HG02642 (cell line): ENCODE results near the gene FCRL3.
"Not testable (repeated sequence)": the region's sequence is repeated elsewhere in the genome, so short reads cannot be mapped to it uniquely, and the experiment has no call there.

Experiments
- ATAC-seq: cut with Tn5 transposase; IDR thresholded peaks from one replicate; pipeline ENCODE4 v1.9.1; 2021; ENCODE audit warnings: mild to moderate bottlenecking; ENCODE audit not compliant: unreplicated experiment, poor library complexity

The FCRL3 gene, protein sequence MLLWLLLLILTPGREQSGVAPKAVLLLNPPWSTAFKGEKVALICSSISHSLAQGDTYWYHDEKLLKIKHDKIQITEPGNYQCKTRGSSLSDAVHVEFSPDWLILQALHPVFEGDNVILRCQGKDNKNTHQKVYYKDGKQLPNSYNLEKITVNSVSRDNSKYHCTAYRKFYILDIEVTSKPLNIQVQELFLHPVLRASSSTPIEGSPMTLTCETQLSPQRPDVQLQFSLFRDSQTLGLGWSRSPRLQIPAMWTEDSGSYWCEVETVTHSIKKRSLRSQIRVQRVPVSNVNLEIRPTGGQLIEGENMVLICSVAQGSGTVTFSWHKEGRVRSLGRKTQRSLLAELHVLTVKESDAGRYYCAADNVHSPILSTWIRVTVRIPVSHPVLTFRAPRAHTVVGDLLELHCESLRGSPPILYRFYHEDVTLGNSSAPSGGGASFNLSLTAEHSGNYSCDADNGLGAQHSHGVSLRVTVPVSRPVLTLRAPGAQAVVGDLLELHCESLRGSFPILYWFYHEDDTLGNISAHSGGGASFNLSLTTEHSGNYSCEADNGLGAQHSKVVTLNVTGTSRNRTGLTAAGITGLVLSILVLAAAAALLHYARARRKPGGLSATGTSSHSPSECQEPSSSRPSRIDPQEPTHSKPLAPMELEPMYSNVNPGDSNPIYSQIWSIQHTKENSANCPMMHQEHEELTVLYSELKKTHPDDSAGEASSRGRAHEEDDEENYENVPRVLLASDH

DNA sequence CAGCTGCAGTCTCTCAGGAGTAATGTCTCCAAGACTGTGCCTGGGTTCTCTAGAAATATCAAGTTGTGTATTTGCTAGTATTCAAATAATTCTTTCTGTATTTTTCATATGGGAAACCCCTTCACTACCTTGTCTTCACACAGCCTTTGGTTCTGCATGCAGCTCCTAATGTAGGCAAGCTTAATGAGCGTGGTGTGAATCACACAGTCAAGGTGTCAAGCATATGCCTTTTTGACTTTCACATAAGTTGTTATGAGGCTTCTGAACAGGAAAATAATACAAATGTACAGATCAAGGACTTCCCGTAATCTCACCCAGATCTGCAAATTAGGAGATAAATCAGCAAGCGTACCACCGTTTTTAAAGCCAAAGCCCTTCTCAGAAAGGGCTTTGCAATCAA is at the start of gene FCRL3:
Gene FCRL3, minus strand, starts transcription at position 38 of the 400 bp plus-strand sequence. CDS start 280 bp downstream, outside the sequence.
- no peak for ATAC-seq

DNA sequence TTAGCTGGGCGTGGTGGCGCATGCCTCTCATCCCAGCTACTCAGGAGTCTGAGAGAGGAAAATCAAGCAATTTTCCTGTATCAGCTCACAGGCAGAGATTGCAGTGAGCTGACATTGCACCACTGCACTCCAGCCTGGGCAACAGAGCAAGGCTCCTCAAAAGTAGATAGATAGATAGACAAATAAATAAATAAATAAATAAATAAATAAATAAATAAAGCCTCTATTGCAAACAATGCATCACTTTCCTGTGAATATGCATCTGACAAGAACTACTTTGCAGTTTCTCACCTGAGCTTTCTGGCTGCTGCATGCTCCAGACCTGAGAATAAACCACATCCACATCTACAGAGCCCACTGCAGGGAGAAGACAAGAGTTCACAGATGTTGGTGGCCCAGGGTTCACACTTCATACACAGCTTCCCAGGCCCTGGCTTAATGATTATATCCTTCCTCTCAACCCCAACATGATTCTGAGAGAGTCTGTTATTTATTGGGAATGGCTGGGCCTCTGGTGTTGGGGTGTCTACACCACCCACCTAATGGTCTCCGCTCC is 47.8 kb upstream of the FCRL3 start:
- ATAC-seq, result no peak

DNA sequence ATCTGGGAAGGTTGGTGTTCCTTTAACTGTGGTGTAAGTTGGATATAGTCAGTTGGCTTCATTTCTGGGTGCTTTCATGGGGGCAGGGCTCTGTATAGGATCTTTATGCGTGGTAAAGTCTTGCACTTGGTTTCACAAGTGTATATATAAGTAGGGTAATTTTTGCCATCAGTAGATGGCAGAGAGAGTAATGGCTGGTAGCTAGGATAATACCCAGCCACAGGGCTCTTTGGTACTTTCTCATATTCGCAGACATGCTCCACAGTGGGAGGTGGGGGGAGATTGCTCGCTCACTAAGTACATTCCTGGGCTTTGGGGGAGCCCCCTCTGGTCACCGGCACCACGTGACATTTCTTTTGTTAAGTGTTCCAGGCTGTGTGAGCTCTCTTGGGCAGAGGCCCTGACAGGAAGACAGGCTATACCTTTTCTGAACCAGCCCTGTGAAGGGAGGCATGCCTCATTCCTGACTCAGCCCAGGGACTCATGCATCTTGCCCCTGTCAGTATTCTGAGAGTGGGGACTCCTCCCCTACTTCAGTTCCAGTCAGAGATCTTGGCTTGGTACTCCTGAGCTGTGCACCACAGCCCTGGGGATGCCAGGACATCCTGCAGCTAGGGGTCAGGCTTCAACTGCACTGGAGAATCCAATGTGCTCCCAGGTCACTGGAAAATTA is 38.8 kb upstream of the FCRL3 start:
- ATAC-seq, result no peak

DNA sequence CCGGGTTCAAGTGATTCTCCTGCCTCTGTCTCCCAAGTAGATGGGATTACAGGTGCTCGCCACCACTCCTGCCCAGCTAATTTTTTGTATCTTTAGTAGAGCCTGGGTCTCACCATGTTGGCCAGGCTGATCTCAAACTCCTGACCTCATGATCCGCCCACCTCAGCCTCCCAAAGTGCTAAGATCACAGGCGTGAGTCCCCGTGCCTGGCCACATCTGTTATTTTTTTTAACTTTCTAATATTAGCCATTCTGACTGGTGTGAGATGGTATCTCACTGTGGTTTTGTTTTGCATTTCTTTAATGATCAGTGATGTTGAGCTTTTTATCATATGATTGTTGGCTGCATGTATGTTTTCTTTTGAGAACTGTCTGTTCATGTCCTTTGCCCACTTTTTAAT is 35.4 kb upstream of the FCRL3 start:
- ATAC-seq, result not testable (repeated sequence)

DNA sequence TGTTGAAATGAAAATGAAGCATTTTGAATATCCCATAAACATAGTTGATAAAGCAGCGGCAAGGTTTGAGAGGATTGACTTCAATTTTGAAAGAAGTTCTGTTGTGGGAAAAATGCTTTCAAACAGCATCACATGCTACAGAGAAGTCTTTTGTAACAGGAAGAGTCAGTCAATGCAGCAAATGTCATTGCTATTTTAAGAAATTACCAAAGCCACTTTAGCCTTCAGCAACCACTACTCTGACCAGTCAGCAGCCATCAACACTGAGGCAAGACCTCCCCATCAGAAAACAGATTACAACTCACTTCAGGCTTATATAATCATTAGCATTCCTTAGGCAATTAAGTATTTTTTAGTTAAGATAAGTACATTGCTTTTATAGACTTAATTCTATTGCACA is 33.8 kb upstream of the FCRL3 start:
- ATAC-seq, result no peak

DNA sequence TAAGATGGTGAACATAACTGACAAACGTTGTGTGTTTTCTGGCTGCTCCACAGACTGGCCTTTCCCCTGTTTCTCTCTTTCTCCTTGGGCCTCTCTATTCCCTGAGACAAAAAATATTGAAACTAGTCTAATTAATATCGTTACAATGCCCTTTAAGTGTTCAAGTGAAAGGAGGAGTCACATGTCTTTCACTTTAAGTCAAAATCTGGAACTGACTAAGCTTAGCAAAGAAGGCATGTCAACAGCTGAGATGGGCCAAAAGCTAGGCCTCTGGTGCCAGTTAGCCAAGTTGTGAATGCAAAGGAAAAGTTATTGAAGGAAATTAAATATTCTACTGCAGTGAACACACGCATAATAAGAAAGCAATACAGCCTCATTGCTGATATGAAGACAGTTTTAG is 32.2 kb upstream of the FCRL3 start:
- no peak for ATAC-seq

DNA sequence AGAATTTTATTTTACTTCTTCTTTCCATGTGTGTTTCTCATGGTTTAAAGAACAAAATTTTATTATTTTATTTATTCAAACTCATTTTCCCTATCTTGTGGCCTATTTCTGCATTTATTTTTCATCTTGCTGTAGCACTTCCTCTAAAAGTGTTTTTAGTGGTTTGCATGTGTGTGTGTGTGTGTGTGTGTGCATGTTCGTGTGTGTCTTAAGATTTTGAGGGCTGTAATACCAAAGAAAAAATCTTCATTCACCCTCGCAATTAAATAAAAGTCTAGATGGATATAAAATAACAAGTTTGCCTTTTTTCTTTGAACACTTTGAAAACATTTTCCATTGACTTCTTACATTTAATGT is 24.6 kb upstream of the FCRL3 start:
- ATAC-seq, result no peak

DNA sequence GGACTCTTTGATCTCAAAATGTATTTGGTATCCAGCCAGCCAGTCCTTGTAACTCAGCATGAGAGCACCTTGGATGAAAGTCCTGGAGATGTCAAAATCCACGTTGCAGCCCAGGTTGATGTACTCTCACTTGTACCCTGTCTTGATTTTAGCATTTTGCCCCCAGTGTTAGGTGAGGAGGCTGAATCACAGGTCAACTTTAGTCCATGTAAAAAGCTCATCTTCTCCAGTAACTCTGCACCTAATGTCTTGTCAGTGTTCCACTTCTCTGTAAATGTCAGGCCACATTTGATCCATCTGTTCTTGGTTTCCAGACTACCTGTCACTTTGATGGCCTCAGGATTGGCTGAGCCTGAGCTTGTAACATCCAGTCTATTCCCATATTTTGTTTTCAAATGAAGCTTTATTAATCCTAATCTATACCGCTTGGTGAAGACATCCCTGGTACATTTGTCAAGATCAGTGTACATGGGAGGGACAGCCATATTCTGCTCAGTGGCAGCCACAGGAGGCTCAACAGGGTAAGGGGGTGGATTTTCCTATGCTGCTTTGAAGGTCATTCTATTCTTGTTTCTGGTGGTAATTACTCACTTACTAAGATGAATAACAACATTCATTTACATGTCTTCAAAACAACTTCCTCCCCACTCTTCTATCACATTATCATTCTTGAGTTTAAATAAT is 24.1 kb upstream of the FCRL3 start:
- ATAC-seq, result no peak

DNA sequence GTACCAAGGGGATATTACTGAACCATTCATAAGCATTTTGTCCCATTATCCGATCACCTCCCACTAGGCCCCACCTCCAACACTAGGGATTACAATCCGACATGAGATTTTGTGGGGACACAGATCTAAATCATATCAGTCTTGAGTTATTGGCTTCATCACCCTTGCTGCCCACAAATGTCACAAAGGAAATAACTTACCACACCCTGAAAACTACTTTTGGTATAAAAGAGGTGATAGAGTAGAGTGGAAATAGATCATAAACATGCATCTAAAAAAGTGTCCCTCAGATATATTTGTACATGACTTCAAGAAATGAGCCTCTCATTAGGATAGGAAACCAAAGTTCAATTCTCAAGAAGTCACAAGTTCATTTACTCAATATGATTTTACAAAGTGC is 22.6 kb upstream of the FCRL3 start:
- no peak for ATAC-seq

DNA sequence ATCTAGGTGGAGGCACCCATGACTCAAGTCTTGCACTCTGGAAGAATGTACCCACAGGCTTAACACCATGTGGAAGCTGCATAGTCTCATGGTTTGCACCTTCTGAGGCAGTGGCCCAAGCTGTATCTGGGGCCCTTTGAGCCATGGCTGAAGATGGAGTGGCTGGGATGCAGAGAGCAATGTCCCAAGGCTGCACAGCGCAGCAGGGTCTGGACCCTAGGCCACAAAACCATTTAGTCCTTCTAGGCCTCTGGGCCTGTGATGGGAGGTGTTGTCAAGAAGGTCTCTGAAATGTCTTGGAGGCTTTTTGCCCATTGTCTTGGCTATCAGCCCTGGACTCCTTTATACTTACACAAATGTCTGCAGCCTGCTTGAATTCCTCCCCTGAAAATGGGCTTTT is 21.4 kb upstream of the FCRL3 start:
- ATAC-seq, result no peak

DNA sequence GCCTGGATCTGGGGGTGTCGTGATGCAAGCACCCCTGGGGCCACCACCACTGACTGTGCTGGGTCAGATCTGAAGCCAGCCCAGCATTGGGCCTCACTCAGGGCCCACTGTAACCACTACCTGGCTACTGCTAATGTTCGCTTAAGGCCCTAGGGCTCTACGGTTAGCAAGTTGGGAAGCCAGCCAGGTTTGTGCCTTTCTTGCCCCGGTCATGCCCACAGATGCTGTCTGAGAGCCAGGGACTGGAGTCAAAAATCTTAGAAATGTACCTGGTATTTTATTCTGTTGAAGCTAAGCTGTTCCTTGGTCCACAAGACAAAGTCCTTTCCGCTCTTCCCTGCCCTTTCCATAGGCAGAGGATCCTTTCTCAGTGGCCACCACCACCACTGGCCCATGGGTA is 15.2 kb upstream of the FCRL3 start:
- no peak for ATAC-seq

DNA sequence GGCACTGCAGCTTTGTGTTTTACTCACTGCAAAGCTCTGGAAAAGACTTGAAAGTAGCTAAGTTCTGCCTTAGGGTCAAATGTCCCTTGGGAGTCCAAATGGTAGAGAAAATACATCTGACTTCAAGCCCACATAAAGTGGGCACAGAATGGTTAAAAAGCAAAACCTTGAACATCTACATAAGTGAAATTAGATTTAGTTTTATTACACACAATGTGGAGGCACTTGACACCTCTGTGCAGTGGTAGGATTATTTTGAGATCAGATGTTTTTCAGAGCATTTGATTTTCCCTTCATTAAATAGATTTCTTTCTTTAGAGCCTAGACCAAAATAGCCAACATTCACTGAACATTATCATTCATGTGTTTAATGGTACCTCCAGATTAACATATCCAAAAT is 11.2 kb upstream of the FCRL3 start:
- ATAC-seq, result no peak

DNA sequence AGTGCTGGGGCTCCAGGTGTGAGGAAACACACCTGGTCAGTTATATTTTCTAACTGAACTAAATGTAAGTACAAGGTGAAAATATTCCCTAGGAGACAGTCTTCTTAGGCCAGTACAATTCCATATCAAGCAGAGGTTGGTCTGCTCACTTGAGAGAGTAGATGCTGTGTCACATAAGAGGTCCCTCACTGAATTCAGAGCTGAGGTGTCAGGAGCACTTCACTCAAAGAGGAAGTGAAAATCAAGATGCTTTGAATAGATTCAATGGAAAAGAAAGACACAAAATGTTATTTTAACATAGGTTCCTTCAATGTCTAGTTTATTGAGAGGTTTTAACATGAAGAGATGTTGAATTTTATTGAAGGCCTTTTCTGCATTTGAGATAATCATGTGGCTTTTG is 4.3 kb upstream of the FCRL3 start:
- no peak for ATAC-seq

DNA sequence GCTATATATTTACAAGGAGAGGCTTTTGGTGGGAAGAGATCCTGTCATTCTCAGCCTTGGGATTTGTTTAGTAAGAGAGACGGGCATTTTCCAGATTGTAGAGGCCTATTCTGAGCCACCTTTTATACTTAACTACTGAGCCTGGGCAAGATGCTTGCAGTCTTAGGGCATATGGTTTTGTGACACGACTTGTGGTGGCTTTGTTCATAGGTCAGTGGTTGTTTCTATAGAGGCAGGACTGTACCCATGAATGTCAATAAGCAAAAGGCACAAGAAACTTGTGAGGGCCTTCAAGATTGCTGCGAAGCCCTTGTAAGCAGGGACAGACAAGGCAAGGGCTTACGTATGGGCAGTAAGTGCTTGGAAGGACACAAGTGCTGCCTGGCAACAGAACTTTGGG is 3.4 kb upstream of the FCRL3 start:
- ATAC-seq, result no peak

DNA sequence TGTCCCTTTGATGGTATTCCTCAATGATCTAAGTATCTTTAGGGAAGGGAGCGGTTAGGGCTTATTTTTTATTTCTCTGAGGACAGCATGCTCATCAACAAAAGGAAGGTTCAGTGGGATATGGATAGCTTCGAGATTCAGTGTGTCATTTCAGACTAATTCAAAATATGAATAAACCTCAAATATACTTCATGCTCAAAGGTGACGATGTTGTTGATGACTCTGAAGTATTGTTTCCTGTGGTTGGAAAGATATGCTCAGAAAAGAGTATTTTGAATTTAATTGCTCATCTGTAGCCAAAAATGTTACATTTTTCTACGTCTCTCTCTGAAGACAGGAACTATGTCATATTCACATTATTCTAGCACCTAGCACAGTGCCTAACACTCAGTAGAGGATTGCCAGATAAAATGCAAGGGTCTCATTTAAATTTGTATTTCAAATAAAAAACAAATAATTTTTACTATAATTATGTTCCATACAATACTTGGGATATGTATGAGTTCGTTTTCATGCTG is 1.8 kb upstream of the FCRL3 start:
- no peak for ATAC-seq

DNA sequence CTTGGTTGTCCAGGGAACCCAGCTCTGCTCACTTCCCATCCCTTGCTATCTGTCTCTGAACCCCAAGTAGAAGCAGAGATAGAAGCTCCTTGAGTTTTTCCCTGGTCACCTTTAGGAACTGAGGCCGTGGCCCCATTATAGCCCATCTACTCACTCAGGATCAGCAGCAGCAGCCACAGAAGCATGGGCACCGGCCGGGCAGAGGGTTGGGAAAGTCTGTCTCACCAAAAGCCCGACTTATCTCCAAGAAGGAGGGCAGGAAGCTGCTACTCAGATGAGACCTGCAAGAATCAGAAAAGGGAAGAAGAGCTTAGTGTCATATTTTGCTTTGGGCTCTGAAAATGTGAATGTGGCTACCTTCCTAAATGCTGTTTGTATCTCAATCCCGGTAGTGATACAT is 264 bp downstream of the FCRL3 start:
- no peak for ATAC-seq

DNA sequence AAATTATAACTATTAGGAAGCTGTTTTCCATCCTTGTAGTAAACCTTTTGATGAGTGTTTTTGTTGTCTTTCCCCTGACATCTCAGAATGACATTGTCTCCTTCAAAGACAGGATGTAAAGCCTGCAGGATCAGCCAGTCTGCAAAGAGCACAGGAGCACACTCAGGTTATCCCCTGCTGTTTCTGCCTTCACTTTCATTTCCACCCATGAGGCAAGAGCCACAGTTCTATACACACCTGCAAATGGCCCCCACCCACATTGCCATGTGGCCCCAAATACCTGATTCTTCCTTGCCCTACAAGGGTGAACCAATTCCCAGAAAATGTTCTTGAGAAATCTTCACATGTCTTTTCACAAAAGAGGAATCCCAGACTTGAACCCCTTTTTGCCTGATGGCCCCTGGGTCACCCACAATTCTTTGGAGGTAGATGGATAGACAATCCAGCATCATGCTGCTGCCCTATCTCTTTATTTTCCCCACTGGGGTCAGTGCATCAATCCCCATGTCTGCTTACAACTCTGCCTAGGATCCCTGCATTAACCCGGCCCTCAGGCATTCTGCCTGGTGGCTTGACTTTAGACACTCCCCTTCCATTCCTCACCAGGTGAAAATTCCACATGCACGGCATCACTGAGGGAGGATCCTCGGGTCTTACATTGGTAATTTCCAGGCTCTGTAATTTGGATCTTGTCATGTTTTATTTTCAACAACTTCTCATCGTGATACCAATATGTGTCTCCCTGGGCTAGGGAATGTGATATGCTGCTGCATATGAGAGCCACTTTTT is 2.6 kb downstream of the FCRL3 start:
- ATAC-seq, result no peak

DNA sequence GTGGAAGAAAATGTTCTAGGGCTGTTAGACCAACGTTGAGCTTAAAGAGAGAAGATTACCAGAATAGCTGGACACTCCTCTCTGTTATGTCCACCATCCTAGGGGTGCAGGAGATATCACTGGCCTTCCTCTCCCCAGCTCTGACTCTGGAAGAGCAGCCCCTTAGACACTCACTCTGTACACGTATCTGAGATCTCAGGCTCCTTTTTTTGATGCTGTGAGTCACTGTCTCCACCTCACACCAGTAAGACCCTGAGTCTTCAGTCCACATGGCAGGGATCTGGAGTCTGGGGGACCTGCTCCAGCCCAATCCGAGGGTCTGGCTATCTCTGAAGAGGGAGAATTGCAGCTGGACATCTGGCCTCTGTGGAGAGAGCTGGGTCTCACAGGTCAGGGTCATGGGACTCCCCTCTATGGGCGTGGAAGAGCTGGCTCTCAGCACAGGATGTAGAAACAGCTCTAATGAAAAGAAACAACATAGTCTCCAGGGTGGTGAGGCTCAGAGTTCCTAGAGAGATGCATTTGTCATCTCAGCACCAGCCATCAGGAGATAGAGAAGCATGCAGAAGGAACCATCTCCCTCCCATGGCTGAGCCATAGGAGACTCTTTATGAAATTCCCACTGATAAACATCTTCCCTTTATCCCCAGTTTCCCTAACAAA is 3.5 kb downstream of the FCRL3 start:
- ATAC-seq, result no peak

DNA sequence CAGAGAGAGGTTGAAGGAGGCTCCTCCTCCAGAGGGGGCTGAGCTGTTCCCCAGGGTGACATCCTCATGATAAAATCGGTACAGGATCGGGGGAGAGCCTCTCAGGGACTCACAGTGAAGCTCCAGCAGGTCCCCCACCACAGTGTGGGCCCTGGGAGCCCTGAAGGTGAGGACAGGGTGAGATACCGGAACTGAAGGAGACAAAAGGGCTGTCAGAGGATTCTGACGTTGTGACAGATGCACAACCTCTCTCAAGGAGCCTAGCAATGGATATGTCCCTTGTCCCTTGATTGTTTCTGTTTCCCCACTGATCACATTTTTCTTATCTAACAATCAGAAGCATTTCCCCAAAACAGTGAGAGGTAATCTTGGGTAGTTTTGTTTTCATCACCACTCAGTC is 5.2 kb downstream of the FCRL3 start:
- ATAC-seq, result no peak
